GM21528 (cell line): ENCODE measurements around the gene HBQ1.
"Not testable (repeated sequence)": the region's sequence is repeated elsewhere in the genome, so short reads cannot be mapped to it uniquely, and the experiment has no call there.

Source experiments
- ATAC-seq: cut with Tn5 transposase; IDR thresholded peaks from one replicate; pipeline ENCODE4 v1.9.1; 2021; ENCODE audit warnings: mild to moderate bottlenecking, moderate library complexity; ENCODE audit not compliant: unreplicated experiment, low FRiP score

Gene HBQ1

DNA sequence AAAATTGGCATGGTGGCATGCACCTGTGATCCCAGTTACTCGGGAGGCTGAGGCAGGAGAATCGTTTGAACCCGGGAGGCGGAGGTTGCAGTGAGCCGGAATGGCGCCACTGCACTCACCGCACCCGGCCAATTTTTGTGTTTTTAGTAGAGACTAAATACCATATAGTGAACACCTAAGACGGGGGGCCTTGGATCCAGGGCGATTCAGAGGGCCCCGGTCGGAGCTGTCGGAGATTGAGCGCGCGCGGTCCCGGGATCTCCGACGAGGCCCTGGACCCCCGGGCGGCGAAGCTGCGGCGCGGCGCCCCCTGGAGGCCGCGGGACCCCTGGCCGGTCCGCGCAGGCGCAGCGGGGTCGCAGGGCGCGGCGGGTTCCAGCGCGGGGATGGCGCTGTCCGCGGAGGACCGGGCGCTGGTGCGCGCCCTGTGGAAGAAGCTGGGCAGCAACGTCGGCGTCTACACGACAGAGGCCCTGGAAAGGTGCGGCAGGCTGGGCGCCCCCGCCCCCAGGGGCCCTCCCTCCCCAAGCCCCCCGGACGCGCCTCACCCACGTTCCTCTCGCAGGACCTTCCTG lies at the start of gene HBQ1:
Gene HBQ1, plus strand, starts transcription at position 359 of the 575 bp plus-strand sequence. Its CDS starts 28 bp downstream, at position 387.
- no peak for ATAC-seq

DNA sequence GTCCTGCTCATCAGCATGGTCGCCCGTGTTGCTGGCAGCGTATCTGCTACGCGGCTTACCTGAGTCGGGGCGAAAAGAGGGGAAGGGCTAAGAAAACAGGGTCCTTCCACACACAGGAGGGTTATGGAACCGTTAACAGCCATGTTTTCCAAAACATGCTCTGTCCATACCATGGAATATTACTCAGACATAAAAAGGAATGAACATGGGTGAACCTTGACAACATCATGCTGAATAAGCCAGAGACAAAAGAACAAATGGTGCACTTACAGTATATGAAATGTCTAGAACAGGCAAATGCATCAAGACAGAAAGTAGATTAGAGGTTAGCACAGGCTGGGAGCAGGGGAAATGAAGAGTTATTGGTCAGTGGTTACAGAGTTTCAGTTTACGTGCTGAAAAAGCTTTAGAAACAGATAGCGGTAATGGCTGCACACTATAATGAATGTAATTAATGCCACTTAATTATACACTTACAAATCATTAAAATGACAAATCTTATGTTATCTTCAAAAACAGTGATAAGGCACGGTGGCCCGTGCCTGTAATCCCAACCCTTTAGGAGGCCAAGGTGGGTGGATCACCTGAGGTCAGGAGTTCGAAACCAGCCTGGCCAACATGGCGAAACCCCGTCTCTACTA lies 49.6 kb upstream of the HBQ1 start:
- no peak for ATAC-seq

DNA sequence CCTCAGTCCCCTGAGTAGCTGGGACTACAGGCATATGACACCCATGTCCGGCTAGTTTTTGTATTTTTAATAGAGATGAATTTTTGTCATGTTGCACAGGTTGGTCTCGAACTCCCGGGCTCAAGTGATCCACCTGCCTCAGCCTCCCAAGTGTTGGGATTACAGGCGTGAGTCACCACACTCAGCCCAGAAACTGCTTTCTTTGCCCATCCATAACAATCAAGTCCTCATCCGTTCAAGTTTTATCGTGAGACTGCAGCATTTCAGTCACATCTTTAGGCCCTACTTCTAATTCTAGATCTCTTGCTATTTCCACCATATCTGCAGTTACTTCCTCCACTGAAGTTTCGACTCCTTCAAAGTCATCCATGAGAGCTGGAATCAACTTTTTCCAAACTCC lies 48.1 kb upstream of the HBQ1 start:
- no peak for ATAC-seq

DNA sequence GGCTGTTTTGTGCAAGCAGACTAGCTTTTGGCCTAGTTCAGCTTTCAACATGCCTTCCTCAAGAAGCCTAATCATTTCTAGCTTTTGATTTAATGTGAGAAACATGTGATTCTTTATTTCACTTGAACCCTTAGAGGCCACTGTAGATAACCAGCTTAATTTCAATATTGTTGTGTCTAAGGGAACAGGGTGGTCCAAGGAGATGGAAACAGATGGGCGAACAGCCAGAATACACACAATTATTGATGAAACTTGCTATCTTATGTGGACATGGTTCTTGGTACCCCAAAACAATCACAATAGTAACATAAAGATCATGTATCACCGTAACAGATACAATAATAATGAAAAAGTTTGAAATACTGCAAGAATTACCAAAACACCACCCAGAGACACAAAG lies 46.5 kb upstream of the HBQ1 start:
- ATAC-seq, result no peak

DNA sequence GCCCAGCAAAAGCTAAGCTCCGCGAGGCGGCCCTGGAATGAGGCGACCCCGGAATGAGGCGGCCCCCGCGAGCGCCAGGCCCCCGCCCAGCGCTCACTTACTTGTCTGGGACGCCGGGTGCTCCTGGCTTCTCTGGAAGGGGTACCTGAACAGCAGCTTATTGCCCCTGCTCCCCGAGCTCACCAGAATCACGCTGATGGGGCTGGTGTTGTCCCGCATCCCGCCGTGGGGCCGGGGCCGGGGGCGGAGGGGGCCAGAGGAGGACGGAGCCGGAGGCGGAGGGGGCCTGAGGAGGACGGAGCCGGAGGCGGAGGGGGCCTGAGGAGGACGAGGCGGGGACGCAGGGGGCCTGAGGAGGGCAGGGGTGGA lies 42.2 kb upstream of the HBQ1 start:
- ATAC-seq, result no peak

DNA sequence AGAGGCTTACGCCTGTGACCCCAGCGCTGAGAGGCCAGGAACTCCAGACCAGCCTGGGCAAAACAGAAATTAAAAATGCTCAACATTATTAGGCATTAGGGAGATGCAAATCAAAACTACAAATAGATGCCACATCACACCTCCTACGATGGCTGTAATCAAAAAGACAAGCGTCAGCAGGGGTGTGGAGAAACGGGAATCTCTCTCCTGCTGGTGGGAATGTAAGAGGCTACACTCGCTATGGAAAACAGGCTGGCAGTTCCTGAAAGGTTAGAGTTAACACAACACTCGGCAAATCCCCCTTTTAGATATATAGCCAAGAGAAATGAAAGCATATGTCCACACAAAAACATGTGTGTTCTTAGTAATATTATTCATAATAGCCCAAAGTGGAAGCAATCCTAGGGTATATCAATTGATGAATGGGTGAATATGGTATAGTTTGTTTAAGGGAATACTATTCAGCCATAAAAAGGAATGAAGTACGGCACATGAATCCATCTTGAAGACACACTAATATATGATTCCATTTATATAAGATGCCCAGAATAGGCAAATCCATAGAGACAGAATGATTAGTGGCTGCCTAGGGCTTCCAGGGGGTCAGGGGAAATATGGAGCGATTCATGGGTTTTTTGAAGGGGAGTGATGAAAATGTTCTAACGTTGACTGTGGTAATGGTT lies 39.9 kb upstream of the HBQ1 start:
- no peak for ATAC-seq

DNA sequence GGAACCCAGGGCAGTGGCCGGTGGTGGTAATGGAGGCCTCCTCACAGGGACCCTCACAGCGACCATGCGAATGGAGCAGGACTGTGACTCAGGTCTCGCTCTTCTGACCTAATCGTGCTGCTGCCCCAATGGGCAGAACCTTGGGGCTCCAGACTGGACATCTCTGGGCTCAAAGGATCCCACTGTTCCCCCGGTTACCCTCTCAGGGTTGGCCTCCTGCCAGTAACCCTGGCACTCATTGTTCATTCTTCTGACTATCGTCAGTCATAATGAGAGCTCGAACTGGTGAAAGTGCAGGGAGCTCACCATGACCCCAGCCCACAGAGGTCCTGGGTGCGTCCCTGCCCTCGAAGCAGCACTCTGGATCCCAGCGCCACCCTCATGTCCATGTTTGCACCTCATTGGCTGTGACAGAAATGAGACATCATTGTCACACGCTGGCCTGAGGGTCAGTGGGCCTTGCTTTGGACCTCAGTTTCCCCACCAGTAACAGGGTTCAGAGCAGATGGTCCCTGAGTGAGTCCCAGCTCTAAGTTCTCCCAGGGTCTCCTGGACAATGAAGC lies 37.8 kb upstream of the HBQ1 start:
- ATAC-seq, result no peak

DNA sequence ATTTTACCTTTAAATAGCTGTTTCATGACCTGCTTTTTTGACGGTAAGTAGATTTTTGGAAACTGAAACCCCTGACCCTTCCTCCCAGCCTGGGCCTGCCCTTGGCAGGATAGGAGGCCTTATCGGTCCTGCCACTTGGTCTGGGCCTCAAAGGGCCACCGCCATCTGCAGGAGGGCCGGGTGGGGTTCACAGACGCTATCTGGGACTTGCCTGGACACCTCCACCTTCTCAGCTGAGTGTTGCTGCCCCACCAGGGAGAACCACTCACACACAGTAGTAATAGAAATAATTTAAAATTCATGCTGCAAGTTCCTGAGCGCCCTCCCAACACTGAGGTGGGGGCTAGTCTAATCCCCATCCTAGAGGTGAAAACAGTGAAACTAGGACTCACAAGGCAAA lies 37.2 kb upstream of the HBQ1 start:
- ATAC-seq, result no peak

DNA sequence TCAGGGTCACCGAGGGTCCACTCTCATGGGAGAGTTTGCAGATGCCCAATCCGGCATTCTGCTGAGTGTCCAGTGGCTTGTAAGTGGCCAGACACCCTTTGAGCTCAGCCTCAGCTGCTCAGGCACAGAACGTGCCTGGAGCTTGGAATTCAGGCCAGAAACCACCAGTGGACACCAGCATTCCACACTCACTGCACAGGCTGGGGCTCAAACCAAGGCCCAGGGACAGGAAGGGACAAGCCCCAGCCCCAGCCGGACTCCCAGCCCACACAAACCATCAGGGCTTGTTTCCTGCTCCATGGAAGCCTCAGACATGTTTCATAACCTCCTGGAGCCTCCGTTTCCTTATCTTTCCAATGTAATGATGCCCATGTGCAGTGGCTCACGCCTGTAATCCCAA lies 36.8 kb upstream of the HBQ1 start:
- ATAC-seq, result no peak

DNA sequence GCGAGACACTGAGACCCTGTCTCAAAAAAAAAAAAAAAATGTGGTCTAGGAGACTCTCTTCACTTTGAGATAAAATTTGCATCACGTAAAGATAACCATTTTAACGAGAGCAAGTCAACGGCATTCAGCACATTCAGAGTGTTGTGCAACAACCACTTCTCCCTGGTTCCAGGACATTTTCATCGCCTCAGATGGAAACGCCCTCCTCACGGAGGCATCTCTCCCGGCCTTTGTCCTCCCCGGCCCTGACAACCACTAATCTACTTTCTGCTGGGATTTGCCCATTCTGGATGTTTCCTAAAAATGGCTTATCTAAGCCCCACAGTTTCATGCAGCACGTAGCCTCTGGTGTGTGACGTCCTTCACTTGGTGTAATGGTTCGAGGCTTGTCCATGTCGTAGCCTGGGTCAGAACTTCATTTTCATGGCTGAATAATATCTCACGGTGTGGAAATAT lies 35.4 kb upstream of the HBQ1 start:
- ATAC-seq, result no peak

DNA sequence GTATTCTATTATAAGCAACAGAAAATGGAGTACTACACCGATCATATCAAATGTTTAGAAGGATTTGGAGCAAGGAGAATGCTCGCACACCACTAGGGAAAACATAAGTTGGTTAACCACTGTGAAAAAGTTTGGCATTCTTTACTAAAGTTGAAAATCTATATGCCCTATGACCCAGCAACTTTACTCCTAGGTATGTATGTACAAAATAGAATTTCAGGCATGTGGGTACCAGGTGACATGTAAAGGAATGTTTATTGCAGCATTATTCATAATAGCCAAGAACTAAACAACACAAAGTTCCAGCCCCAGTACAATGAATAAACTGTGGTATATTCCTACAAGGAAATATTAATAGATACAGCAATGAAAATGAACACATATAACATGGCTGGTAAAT lies 33.6 kb upstream of the HBQ1 start:
- ATAC-seq, result no peak

DNA sequence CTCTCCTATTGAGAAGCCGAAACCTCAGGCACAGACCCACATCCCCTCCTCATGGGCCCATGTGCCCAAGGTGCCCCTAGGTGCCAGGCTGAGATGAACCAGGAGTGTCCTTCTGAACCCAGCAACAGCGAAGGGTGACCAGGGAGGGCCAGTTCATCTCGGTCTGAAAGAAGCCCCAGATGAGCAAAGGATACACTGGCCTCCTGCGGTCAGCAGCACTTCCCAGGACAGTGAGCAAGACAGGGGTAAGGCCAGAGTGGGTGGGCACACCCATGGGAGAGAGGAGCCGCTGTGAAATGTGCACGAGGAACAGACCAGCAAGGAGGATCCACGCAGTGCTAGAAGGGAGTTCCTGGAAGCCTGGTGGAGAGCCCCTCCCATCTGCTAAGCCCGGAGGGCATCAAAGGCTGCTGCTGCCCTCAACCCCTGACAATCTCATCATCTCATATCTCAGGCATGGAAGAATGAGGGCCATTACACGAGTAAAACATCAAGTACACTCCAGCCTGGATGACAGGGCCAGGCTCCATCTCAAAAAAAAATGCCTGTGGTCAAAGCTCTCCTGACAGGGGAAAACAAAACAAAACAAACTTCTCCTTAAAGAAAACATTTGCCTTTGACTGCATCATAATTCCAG lies 31.1 kb upstream of the HBQ1 start:
- ATAC-seq, result no peak

DNA sequence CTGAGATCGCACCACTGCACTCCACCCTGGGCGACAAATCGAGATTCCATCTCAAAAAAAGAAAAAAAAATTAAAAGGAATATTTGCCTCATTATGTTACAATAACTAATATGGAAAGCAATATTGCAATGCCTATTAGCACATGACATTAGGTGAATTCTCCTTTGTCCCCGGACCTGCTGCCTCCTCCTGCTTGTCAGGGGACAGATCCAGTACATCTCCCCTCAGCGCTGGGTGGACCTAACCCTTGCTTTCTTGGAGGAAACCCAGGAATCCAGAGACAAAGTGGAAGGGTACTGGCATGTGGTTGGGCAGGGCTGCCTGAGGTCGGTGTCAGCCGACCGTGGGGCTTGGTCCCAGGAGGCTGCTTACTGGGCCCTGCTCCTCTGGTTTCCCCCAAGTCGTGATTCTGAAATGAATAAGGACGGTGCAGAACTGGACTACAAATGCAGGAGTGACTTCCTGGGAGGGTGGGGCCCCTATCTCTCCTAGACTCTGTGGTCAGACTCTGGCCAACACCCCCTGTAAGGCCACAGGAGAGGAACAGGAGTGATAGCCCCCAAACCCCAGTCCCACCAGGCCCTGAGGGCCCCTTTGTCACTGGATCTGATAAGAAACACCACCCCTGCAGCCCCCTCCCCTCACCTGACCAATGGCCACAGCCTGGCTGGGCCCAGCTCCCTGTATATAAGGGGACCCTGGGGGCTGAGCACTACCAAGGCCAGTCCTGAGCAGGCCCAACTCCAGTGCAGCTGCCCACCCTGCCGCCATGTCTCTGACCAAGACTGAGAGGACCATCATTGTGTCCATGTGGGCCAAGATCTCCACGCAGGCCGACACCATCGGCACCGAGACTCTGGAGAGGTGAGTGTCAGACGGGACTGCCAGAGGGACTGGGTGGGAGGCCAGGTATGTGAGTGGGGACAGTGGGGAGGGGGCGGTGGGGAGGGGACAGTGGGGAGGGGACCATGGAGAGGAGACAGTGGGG lies 27.8 kb upstream of the HBQ1 start, which contains the start of gene HBZ:
Gene HBZ, plus strand, starts transcription at position 504 of the 988 bp plus-strand sequence. Its CDS starts 266 bp downstream, at position 770.
- ATAC-seq, result no peak

DNA sequence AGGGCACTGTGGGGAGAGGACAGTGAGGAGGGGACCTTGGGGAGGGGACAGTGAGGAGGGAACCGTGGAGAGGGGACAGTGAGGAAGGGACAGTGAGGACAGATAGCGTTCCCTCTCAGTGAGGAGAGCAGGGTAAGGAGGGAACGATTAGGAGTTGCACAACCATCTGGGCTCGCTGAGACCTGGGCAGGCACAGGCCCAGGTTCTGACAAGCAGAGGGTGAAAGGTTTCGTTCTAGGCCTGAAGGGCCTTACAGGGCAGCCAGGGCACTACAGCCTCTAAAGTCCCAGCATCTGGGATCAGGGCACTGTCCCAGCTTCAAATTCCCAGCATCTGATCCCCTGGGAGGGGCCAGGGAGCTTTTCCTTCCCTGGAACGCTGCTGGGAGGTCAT lies 27.1 kb upstream of the HBQ1 start:
- ATAC-seq, result not testable (repeated sequence)

DNA sequence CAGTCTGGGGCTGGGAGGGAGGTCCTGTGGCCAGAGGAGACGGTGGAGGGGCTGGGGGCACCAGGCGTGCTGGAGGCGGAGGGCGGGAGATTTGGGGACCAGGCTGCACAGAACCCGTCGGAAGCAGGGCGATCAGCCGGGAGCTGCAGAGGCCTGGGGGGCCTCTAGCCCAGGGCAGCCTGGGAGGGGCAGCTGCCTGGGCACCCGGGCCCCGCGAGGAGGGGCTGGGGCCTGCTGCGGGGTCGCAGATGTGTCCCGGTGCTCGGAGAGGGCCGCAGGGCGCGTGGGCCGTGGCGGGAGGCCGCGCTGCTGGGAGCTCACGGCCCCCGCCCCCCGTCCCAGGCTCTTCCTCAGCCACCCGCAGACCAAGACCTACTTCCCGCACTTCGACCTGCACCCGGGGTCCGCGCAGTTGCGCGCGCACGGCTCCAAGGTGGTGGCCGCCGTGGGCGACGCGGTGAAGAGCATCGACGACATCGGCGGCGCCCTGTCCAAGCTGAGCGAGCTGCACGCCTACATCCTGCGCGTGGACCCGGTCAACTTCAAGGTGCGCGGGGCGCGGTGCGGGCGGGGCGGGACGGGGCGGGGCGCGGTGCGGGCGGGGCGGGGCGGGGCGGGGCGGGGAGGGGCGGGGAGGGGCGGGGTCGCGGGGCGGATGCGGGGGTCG lies 26.6 kb upstream of the HBQ1 start:
- not testable (repeated sequence) for ATAC-seq

DNA sequence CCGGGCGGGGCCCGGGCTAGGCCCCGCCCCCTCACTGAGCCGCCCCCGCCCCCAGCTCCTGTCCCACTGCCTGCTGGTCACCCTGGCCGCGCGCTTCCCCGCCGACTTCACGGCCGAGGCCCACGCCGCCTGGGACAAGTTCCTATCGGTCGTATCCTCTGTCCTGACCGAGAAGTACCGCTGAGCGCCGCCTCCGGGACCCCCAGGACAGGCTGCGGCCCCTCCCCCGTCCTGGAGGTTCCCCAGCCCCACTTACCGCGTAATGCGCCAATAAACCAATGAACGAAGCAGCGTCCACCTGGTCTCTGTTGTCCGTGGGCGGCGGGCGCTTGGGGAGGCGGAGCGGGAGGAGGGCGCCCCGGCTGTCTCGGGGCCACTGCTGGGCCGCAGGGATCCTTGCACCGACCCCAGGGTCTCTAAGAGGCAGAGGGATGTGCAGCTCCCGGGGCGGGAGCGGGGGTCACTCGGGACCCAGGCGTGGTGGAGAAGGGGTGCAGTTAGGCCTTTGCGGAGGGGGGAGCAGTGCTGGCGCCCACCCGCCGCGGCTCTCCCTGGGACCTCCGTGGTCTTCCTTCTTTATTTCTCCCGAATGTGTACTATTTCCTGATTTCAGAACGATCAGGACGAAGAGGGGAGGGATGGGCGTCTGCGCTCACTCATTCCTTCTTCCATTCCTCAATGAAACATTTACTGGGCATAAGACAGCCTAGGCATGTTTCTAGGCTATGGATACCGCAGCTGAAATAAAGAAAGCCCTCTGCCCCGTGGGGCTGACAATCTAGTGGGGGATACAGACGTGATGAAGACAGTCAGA lies 25.8 kb upstream of the HBQ1 start:
- ATAC-seq, result no peak

DNA sequence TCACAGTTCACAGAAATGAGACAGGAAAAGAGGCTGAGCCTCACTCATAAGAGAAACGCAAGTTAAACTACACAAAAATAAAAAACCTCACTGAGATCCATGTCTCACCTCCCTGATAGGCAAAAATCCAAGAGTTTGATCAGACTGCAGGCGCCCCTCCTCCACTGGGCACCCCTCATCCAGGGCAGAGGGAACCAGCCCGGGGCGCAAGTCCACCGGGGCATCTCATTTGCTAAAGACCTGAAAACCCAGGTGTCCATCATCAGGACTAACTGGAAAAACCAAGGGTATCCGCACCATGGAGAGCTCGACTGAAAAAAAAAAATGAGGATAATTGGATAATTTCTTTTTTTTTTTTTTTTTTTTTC lies 25.2 kb upstream of the HBQ1 start:
- ATAC-seq, result no peak

DNA sequence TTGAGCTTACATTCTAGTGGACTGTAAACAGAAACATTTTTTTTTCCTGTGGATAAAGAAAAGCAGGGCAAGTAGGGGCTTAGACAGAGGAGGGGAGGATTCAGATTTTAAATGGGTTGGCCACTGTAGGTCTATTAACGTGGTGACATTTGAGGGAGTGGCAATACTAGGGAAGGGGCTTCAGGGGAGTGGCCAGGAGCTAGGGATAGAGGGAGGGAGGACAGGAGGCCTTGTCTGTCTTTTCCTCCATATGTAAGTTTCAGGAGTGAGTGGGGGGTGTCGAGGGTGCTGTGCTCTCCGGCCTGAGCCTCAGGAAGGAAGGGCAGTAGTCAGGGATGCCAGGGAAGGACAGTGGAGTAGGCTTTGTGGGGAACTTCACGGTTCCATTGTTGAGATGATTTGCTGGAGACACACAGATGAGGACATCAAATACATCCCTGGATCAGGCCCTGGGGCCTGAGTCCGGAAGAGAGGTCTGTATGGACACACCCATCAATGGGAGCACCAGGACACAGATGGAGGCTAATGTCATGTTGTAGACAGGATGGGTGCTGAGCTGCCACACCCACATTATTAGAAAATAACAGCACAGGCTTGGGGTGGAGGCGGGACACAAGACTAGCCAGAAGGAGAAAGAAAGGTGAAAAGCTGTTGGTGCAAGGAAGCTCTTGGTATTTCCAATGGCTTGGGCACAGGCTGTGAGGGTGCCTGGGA lies 21.0 kb upstream of the HBQ1 start:
- no peak for ATAC-seq
